ENCODE measurements around the gene CREBBP. TPM values are rescaled to one million over a fixed set of nuclear protein-coding genes. Genes with fewer than 3 reads are reported as not detected.

The CREBBP gene
- total RNA-seq, 1 donor from 2014 or later = 35.3 TPM

DNA sequence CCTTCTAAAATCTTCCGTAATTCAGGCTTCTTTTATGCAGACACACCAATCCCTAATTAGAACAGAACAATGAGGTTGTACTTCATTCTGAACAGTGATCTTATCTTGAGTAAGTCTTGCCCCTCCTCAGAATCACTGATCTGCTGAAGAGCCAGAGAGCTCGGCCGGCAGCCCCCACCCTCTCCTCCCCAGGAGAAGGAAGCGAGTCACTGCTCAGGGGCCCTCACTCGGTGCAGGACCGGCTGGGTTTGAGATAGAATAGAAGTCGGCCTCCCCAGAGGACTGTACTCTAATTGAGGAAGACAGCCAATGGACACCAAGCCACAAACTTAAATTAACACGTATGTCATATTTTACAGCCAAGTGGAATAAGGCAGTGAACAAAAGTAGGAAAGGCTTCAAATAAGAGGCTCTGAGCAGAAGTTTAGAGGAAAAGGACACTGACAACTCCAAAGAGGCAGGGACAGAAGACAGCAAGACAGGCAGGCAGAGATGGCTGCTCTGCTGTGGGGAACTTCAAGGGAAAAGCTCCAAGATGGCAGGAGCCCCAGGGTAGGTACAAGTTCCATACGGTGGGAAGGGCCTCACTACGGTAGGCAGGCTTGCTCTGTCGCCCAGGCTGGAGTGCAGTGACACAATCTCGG lies 18.6 kb downstream of the CREBBP start:
- intact Hi-C loops (cut with DNase I) = no loop called here
- DNase-seq (peak; percentile 58), ATAC-seq (ENCODE audit: poor library complexity) (peak; percentile 24)

- DNase-seq = no peak
- intact Hi-C loops (cut with DNase I) = no loop called here
Measured at GRCh38 chr16:3859889-3860288, 20.6 kb downstream of the CREBBP start.

GRCh38 chr16:3858801-3859200 lies 21.7 kb downstream of the CREBBP start:
- DNase-seq (no peak), ATAC-seq (ENCODE audit: poor library complexity) (no peak)
- intact Hi-C loops (cut with DNase I) = no loop called here

More at GRCh38 chr16:3859889-3860288, 20.6 kb downstream of the CREBBP start:
- ATAC-seq (ENCODE audit: poor library complexity) = no peak

DNA sequence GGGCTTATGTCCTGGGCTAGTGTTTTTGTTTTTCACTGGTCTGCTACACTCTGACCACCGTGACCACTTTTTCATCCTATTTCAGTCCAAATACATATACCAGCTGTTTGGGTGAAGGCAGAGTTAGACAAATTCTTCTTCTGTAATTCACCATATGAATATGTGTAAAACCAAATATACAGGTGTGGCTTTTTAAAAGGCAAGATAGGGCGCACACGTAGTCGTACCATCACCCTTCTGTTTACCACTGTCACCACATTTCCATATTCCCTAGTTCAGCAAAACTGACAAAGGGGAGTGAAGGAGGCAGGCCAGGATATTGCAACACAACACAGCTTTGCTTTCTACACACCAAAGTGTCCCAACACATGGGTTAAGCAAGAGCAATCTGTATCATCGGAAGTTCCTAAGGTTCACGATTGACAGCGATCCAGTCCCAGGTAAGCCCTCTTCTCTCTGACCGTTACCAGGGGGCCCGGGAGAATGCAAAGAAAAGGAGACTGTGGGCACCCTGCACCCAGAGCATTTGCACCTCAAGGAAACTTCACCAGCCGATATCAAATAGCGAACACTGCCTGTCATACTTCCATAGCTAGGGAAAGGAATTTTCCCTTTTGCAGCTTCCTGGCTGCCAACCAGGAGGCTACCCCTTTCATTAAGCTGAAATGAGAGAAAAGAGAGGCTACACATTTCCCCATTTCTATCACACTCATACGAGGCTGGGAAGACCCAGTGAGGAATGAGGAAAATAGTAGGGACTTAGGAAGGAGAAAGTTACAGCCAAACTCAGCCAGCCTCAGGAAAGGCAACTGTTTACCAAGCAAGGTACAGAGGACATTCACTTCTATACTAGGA lies 23.1 kb downstream of the CREBBP start:
- ATAC-seq (ENCODE audit: poor library complexity) = peak; percentile 73
- intact Hi-C loops (cut with DNase I) = no loop called here
- DNase-seq = no peak

DNA sequence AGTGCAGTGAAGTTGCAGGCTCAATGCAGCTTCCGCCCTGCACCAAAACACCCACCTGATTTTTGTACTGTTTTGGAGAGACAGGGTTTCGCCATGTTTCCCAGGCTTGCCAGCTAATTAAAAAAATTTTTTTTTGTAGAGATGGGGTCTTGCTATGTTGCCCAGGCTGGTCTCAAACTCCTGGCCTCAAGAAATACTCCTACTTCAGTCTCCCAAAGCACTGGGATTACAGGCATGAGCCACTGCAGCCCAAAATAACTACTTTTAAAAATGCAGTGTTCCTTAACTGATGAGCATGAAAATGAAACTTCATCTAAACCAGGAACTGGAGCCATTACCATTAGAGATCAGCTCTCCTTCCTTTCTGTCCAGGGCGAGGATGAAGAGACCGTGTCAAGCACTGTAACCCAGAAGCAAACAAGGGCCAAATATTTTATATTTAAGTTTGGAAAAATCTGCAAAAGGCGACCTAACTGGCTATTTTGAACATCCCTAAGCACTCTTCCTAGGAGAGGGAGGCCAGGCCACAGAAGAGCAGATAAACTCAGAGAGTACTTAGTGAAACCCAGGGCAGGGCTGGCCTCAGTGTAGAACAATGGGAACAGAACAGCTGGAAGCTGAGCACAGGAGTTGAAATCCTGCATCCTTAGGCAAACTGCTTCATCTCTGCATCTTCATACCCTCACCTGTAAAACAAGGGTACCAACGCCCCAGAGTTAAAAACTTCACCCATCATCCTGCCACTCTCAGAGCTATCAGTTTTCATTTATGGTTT lies 24.0 kb downstream of the CREBBP start:
- ATAC-seq (ENCODE audit: poor library complexity) (peak; percentile 28), DNase-seq (no peak)
- intact Hi-C loops (cut with DNase I) = no loop called here

DNA sequence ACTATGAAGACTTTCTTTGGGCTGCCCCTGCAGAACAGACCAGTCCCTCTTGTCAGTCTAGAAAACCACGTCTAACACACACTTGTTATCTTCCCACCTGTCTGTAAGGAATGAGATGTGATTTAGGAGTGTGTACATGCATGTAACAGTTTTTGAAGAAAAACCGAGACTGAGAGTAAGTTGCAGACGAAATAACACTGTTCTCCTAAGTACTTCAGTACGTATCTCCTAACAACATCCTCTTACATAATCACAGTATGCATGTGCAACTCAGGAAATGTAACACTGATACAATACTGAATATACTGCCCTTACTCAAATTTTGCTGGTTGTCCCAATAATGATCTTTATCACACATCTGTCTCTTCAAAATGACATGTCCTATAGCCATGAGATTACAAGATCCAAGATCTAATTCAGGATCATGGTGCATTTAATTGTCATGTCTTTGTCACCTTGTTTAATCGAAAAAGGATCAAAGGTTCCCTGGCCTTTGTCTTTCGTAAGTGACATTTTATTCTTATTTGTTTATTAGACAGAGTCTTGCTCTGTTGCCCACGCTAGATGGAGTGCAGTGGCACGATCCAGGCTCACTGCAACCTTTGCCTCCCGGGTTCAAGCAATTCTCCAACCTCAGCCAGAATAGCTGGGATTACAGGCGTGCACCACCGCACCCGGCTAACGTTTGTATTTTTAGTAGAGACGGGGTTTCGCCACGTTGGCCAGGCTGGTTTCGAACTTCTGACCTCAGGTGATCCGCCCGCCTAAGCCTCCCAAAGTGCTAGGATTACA lies 25.6 kb downstream of the CREBBP start:
- intact Hi-C loops (cut with DNase I) = no loop called here
- no peak for ATAC-seq (ENCODE audit: poor library complexity)
- DNase-seq = no peak

GRCh38 chr16:3850544-3850899 lies 30.0 kb downstream of the CREBBP start:
- intact Hi-C loops (cut with DNase I) = no loop called here
- DNase-seq = no peak
- ATAC-seq (ENCODE audit: poor library complexity) = no peak

GRCh38 chr16:3849751-3850543 lies 30.6 kb downstream of the CREBBP start:
- intact Hi-C loops (cut with DNase I) = no loop called here
- DNase-seq (no peak), ATAC-seq (ENCODE audit: poor library complexity) (peak; percentile 31)

DNA sequence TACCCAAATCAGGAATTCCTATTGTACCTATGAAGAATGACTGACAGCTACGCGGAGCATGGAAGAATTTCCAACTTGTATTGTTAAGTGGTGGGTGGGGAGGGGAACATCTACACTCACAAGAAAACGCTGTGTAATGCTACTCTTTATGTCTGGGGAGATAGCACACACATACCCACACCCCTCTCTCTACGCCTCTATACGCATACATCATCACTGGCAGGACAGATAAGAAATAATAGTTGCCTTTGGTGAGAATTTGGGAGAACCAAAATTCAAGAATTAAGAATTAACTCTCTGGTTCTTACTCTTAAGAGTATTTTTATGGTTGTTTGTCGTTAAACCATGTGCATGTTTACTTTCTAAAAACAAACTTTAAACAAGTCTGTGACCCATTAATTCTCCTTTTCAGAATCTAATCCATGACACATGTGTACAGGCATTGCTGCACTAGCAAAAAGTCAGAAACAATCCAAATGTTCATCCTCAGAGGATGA lies 33.9 kb downstream of the CREBBP start:
- ATAC-seq (ENCODE audit: poor library complexity) (no peak), DNase-seq (no peak)
- intact Hi-C loops (cut with DNase I) = no loop called here

GRCh38 chr16:3846087-3846486 lies 34.4 kb downstream of the CREBBP start:
- ATAC-seq (ENCODE audit: poor library complexity) (no peak), DNase-seq (no peak)
- intact Hi-C loops (cut with DNase I) = no loop called here

DNA sequence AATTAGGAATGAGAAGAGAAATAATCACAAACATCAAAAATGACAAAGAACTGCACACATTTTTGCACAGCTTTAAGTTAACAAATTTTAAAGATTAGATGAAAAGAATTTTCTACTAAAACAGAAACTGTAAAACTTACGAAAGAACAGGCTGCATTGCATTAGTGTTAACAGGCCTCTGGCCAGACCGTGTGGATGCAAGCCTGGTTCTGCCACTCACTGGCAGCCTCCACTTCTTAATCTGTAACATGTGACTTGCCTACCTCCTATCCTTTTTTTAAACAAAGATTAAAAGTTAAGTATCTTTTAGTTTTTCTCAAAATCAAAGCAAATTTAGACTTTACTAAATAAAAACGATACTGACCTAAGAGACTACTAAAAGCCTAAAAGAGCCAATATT lies 37.5 kb downstream of the CREBBP start:
- ATAC-seq (ENCODE audit: poor library complexity) = peak; percentile 86
- peak; percentile 57 for DNase-seq
- intact Hi-C loops (cut with DNase I) = no loop called here

DNA sequence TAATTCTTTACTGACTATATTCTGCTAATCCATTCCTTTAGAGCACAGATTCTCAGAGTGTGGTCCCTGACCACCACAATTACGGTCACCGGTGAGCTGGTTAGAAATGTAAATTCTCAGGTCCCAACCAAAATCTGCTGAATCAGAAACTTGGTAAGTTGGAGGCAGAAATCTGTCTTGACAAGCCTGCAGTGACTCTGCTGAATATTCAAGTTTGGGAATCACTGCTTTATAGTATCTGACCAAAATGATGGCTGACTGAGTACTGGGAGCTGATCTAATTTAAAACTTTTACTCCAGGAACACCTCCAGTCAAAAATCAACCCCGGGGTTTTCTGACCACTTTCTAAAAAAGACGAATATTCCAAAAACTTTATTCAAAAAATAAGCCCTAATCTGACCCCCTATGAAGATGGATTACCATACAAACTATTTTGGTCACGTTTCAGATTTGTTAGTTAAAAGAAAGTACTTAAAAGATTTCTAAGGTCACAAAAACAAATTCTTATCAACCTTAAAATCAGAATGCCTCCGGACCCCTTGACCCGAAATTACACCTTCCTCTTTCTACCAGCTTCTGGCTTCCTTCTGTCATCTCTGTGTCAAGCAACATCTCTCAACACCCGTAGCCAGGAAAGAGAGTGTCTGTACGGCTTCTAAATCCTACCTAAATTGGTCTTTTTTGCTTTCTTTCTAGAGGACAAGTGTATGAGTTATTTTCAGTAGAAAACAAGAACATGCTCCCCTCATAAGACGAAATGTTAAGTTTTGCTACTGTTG lies 38.6 kb downstream of the CREBBP start:
- peak; percentile 52 for ATAC-seq (ENCODE audit: poor library complexity)
- intact Hi-C loops (cut with DNase I) = no loop called here
- DNase-seq = no peak

- DNase-seq (no peak), ATAC-seq (ENCODE audit: poor library complexity) (no peak)
- intact Hi-C loops (cut with DNase I) = no loop called here
Measured at GRCh38 chr16:3839402-3840184, 40.9 kb downstream of the CREBBP start.

DNA sequence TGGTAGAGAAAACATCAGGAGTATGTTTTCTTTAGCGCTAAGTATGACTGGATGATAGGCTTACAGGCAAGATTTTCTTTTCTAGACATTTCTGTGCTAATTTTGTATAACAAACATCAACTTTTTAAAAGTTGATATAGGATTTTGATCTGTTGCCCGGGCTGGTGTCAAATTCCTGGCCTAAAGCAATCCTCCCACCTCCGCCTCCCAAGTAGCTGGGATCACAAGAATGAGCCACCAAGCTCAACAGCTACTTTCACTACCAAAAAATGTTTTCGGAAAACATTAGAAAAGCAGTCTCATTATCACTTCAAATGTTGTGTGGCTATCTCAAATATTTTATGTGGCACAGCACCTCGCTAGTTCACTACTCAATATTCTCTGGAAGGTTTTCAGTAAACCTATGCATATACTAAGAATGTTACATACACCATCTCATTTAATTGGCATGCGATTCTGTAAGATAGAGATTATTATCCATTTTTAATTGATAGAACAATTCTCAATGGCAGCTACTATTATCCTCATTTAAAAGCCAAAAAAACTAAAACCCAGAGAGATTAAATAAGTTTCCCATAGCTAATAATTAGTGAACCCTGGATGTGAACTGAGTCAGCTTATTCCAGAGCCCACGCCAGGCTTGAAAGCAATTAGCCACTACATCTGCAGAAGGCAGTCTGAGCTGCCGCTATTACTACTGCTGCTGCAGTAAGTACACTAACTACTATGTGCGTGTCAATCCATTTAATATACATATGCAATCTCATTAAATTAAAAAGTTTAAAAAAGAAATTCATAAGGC lies 41.7 kb downstream of the CREBBP start:
- intact Hi-C loops (cut with DNase I) = no loop called here
- ATAC-seq (ENCODE audit: poor library complexity) (no peak), DNase-seq (no peak)

GRCh38 chr16:3837851-3838586 lies 42.5 kb downstream of the CREBBP start:
- no peak for DNase-seq
- no peak for ATAC-seq (ENCODE audit: poor library complexity)
- intact Hi-C loops (cut with DNase I) = no loop called here
